ENCODE measurements around the gene PARD3.

The PARD3 gene

DNA sequence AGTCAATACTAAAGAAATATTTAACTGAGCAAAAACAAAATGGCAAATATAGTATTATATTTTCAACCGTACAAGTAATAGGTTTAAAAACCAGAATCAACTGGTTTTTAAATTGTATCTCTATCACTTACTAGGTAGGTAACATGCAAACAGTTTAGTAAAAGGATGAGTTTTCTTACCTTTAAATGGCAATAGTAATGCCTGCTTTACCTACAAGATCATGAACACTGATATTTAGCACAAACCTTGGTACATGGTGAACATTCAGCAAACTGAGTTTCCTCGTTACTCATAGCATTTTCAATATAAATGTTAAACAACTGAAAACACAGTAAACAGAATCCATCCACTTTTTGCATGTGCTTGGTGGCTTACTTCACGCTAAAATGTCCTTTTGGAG, 389.1 kb downstream of the PARD3 start:
- DNase-seq = no peak
- H3K4me2 ChIP-seq (ENCODE audit: insufficient read depth, low read length) = no peak overlapping the region
- no peak overlapping the region for H3K9ac ChIP-seq (ENCODE audit: low read depth, low read length)
- H4K20me1 ChIP-seq (ENCODE audit: insufficient read depth, low read length) = no peaks in the 10 kb centered on the region
- H3K27ac ChIP-seq (ENCODE audit: low read length) = no peak overlapping the region
- no peaks in the 10 kb centered on the region for H3K79me2 ChIP-seq (ENCODE audit: insufficient read depth, low read length)
- no peaks in the 10 kb centered on the region for H3K4me1 ChIP-seq (ENCODE audit: insufficient read depth, low read length)
- ATAC-seq (ENCODE audit: insufficient read depth, low read depth) = no peak
- no peaks in the 10 kb centered on the region for H3K27me3 ChIP-seq (ENCODE audit: insufficient read depth, low read length, poor library complexity)
- TF ChIP-seq EZH2 (IDR thresholded peaks at IDR 0.05; ENCODE audit: borderline replicate concordance, low read depth, low read length, severe bottlenecking) = no peak
- no peak for TF ChIP-seq CTCF (IDR thresholded peaks at IDR 0.05; ENCODE audit: borderline replicate concordance, extremely low read depth, low read length, poor library complexity, severe bottlenecking)
- no peaks in the 10 kb centered on the region for H3K9me3 ChIP-seq (ENCODE audit: insufficient read depth, low read length, severe bottlenecking)
- H3K36me3 ChIP-seq (ENCODE audit: insufficient read depth, low read length) = no peaks in the 10 kb centered on the region
- H2AFZ ChIP-seq (ENCODE audit: low read depth, low read length) = no peak overlapping the region
- no peak overlapping the region for H3K4me3 ChIP-seq (ENCODE audit: low read depth in 1 of 2, low read length in 2 of 2)

DNA sequence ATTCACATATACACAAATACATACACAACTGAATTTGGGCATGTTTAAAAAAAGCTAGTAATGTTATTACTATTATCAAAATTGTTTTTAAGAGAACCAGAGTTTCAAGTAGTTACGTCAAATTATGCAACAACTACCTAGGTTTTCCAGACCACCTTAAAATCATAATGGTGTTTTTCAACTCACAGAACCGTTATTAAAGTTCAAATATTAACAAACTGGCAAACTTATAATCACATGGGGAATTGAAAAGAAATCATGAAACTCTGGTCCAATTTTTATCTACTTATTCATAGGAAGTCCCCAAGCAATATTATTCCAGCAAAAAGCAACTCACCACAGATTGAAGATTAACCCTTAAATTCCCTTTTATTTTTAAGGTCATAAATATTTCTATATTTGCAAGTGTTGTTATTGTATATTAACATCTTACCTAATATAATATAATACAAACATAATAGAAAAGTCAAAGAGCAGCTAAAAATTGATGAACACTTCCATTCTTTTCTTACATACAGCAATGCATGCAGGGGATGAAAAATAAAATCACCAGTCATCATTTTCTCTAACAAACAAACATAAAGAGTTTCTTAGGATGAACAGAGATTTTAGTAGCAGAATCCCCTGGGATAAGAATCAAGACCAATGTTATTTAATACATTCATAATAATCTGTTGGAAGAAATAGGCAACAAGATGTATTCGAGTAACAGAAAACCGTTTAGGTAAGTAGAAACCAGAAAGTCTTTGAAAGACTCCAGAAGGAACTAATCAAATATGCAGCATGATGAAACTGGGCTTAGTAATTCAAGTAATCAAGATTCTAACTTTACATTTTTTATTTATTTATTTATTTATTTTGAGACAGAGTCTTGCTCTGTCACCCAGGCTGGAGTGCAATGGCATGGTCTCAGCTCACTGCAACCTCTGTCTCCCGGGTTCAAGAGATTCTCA, 391.1 kb downstream of the PARD3 start:
- H3K4me1 ChIP-seq (ENCODE audit: insufficient read depth, low read length) = no peaks in the 10 kb centered on the region
- H3K4me2 ChIP-seq (ENCODE audit: insufficient read depth, low read length) = no peak overlapping the region
- DNase-seq = no peak

GRCh38 chr10:34420795-34421194, 394.3 kb downstream of the PARD3 start:
- no peaks in the 10 kb centered on the region for H3K36me3 ChIP-seq (ENCODE audit: insufficient read depth, low read length)
- H3K4me3 ChIP-seq (ENCODE audit: low read depth in 1 of 2, low read length in 2 of 2) = no peak overlapping the region
- H3K27me3 ChIP-seq (ENCODE audit: insufficient read depth, low read length, poor library complexity) = no peaks in the 10 kb centered on the region
- DNase-seq (no peak), ATAC-seq (ENCODE audit: insufficient read depth, low read depth) (no peak)
- peaks cover 4% of the 10 kb centered on the region; the same call in 1 of the 2 replicates for H4K20me1 ChIP-seq (ENCODE audit: insufficient read depth, low read length)
- H3K4me2 ChIP-seq (ENCODE audit: insufficient read depth, low read length) = no peak overlapping the region
- H3K27ac ChIP-seq (ENCODE audit: low read length) = no peak overlapping the region
- no peaks in the 10 kb centered on the region for H3K9me3 ChIP-seq (ENCODE audit: insufficient read depth, low read length, severe bottlenecking)
- no peak overlapping the region for H2AFZ ChIP-seq (ENCODE audit: low read depth, low read length)
- H3K4me1 ChIP-seq (ENCODE audit: insufficient read depth, low read length) = no peaks in the 10 kb centered on the region
- H3K9ac ChIP-seq (ENCODE audit: low read depth, low read length) = no peak overlapping the region
- no peaks in the 10 kb centered on the region for H3K79me2 ChIP-seq (ENCODE audit: insufficient read depth, low read length)
- TF ChIP-seq CTCF (IDR thresholded peaks at IDR 0.05; ENCODE audit: borderline replicate concordance, extremely low read depth, low read length, poor library complexity, severe bottlenecking) (no peak), EZH2 (IDR thresholded peaks at IDR 0.05; ENCODE audit: borderline replicate concordance, low read depth, low read length, severe bottlenecking) (no peak)

More for the DNA sequence above, 391.1 kb downstream of the PARD3 start:
- Histone ChIP-seq H4K20me1 (ENCODE audit: insufficient read depth, low read length) (peaks cover 4% of the 10 kb centered on the region; the same call in 1 of the 2 replicates), H3K4me3 (ENCODE audit: low read depth in 1 of 2, low read length in 2 of 2) (no peak overlapping the region), H3K9me3 (ENCODE audit: insufficient read depth, low read length, severe bottlenecking) (no peaks in the 10 kb centered on the region), H3K36me3 (ENCODE audit: insufficient read depth, low read length) (no peaks in the 10 kb centered on the region), H3K79me2 (ENCODE audit: insufficient read depth, low read length) (no peaks in the 10 kb centered on the region), H3K27me3 (ENCODE audit: insufficient read depth, low read length, poor library complexity) (no peaks in the 10 kb centered on the region), H3K27ac (ENCODE audit: low read length) (no peak overlapping the region), H2AFZ (ENCODE audit: low read depth, low read length) (no peak overlapping the region), H3K9ac (ENCODE audit: low read depth, low read length) (no peak overlapping the region)
- TF ChIP-seq EZH2 (IDR thresholded peaks at IDR 0.05; ENCODE audit: borderline replicate concordance, low read depth, low read length, severe bottlenecking) (no peak), CTCF (IDR thresholded peaks at IDR 0.05; ENCODE audit: borderline replicate concordance, extremely low read depth, low read length, poor library complexity, severe bottlenecking) (no peak)
- no peak for ATAC-seq (ENCODE audit: insufficient read depth, low read depth)
